ENCODE measurements around the gene USP34. TPM values are rescaled to one million over a fixed set of nuclear protein-coding genes. Genes with fewer than 3 reads are reported as not detected.

USP34 gene
- total and polyA plus RNA-seq, 5 donors: 37.3 to 78.0 (median 61.4) TPM

- no peak overlapping the region for H3K27ac ChIP-seq (ENCODE audit: low read length)
- DNase-seq (no peak), ATAC-seq (no peak)
- intact Hi-C loops (cut with DNase I): no loop called here
- no peaks in the 10 kb centered on the region for H3K9me3 ChIP-seq (ENCODE audit: control insufficient read depth, low read length)
- H3K4me1 ChIP-seq (ENCODE audit: control insufficient read depth, insufficient read depth, low read length): peaks cover 21% of the 10 kb centered on the region
- no peak overlapping the region for H3K4me3 ChIP-seq (ENCODE audit: low read length)
- WGBS: 36% methylated on average over 3 of the region's 3 CpGs
- H3K27me3 ChIP-seq (ENCODE audit: control insufficient read depth, insufficient read depth): no peaks in the 10 kb centered on the region
Observed at GRCh38 chr2:61423714-61424113, 47.2 kb downstream of the USP34 start.

- DNase-seq (no peak), ATAC-seq (no peak)
- H3K4me3 ChIP-seq (ENCODE audit: low read length): no peak overlapping the region
- WGBS: 90% methylated on average over 9 of the region's 9 CpGs
- no peaks in the 10 kb centered on the region for H3K9me3 ChIP-seq (ENCODE audit: control insufficient read depth, low read length)
- no peaks in the 10 kb centered on the region for H3K27me3 ChIP-seq (ENCODE audit: control insufficient read depth, insufficient read depth)
- H3K4me1 ChIP-seq (ENCODE audit: control insufficient read depth, insufficient read depth, low read length): peaks cover 23% of the 10 kb centered on the region
- H3K27ac ChIP-seq (ENCODE audit: low read length): no peak overlapping the region
- intact Hi-C loops (cut with DNase I): no loop called here
Observed at GRCh38 chr2:61421611-61422010, 49.3 kb downstream of the USP34 start.

DNA sequence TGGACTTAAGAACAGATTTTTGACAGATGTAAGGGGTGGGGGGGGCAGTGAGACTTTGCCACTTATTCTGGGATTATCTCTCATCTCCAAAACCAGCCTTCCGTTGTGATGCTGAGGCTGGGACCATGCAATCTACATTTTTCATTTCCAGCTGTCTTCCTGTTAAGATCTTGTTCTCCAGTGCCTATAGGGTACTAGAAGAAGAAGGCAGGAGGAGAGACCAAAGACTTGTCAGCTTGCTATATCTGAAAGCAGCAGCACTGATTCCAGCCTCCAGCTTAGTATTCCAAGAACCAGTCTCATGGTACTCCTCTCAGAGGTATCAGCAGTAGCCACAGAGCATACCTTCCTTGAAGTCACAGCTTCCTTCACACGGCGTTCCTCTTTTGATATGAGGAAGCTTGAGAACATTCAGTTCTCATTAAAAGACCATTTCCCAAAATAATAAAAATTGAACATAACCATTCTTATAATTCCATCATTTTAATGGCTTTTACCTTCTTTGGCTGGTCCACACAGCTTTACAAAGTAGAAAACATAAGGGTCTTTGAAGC is 49.8 kb downstream of the USP34 start:
- peaks cover 21% of the 10 kb centered on the region for H3K4me1 ChIP-seq (ENCODE audit: control insufficient read depth, insufficient read depth, low read length)
- H3K9me3 ChIP-seq (ENCODE audit: control insufficient read depth, low read length): no peaks in the 10 kb centered on the region
- DNase-seq (no peak), ATAC-seq (peak in 1 of 2 donors; percentile 25)
- H3K27ac ChIP-seq (ENCODE audit: low read length): no peak overlapping the region
- H3K27me3 ChIP-seq (ENCODE audit: control insufficient read depth, insufficient read depth): no peaks in the 10 kb centered on the region
- no peak overlapping the region for H3K4me3 ChIP-seq (ENCODE audit: low read length)
- WGBS: 49% methylated on average over 3 of the region's 3 CpGs
- intact Hi-C loops (cut with DNase I): no loop called here

GRCh38 chr2:61419570-61419969 is 51.3 kb downstream of the USP34 start:
- no peak for DNase-seq
- ATAC-seq: no peak
- Histone ChIP-seq H3K9me3 (ENCODE audit: control insufficient read depth, low read length) (no peaks in the 10 kb centered on the region), H3K4me3 (ENCODE audit: low read length) (no peak overlapping the region), H3K4me1 (ENCODE audit: control insufficient read depth, insufficient read depth, low read length) (peaks cover 14% of the 10 kb centered on the region), H3K27ac (ENCODE audit: low read length) (no peak overlapping the region), H3K27me3 (ENCODE audit: control insufficient read depth, insufficient read depth) (no peaks in the 10 kb centered on the region)
- intact Hi-C loops (cut with DNase I): no loop called here

GRCh38 chr2:61419129-61419528 is 51.8 kb downstream of the USP34 start:
- no peak for ATAC-seq
- intact Hi-C loops (cut with DNase I): no loop called here
- H3K4me3 ChIP-seq (ENCODE audit: low read length): no peak overlapping the region
- no peak for DNase-seq
- H3K4me1 ChIP-seq (ENCODE audit: control insufficient read depth, insufficient read depth, low read length): peaks cover 14% of the 10 kb centered on the region
- 86% methylated on average over 5 of the region's 5 CpGs for WGBS
- H3K27me3 ChIP-seq (ENCODE audit: control insufficient read depth, insufficient read depth): no peaks in the 10 kb centered on the region
- H3K27ac ChIP-seq (ENCODE audit: low read length): no peak overlapping the region
- H3K9me3 ChIP-seq (ENCODE audit: control insufficient read depth, low read length): no peaks in the 10 kb centered on the region

- H3K9me3 ChIP-seq (ENCODE audit: control insufficient read depth, low read length): no peaks in the 10 kb centered on the region
- no peak overlapping the region for H3K4me3 ChIP-seq (ENCODE audit: low read length)
- H3K27ac ChIP-seq (ENCODE audit: low read length): no peak overlapping the region
- H3K27me3 ChIP-seq (ENCODE audit: control insufficient read depth, insufficient read depth): no peaks in the 10 kb centered on the region
- DNase-seq: no peak
- no peak for ATAC-seq
- 93% methylated on average over 9 of the region's 9 CpGs for WGBS
- H3K4me1 ChIP-seq (ENCODE audit: control insufficient read depth, insufficient read depth, low read length): peaks cover 8% of the 10 kb centered on the region
- intact Hi-C loops (cut with DNase I): no loop called here
Observed at GRCh38 chr2:61416871-61417645, 53.8 kb downstream of the USP34 start.

DNA sequence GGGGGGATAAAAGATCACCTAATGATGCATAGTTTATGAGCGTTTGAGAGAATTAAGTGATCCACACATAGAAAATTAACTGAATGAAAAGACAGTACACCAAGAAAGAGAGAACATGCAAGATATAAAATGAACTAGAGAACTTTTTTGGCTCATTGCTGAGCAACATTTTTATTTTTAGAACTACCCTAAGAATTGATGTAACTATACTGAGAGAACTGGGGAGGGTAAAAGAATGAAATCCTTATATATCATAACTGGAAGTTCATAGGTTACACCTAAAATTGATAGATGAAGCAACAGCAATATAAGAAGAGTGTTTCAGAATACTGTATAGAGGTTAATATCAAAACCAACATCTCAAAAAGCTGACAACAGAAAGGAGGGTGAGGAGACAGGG is 55.6 kb downstream of the USP34 start:
- 84% methylated on average over 1 of the region's 1 CpG for WGBS
- ATAC-seq (no peak), DNase-seq (no peak)
- H3K27me3 ChIP-seq (ENCODE audit: control insufficient read depth, insufficient read depth): no peaks in the 10 kb centered on the region
- no peak overlapping the region for H3K27ac ChIP-seq (ENCODE audit: low read length)
- no peak overlapping the region for H3K4me3 ChIP-seq (ENCODE audit: low read length)
- intact Hi-C loops (cut with DNase I): no loop called here
- peaks cover 2% of the 10 kb centered on the region for H3K4me1 ChIP-seq (ENCODE audit: control insufficient read depth, insufficient read depth, low read length)
- H3K9me3 ChIP-seq (ENCODE audit: control insufficient read depth, low read length): no peaks in the 10 kb centered on the region

DNA sequence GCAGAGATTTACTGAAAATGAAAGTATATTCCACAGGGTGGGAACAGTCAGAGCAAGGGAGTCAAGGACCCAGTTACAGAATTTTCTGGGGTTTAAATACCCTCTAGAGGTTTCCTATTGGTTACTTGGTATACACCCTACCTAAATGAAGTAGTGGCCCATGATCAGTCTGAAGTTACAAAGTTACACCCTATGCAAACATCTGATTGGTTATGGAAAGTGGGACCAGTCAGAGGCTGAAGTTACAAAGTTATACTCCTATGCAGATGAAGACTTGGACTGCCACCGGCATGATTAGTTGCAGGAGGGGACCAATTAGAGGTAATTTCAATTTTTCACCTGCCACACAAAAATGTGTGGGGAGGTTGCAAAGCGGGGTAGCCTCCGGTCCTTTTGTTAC is 56.2 kb downstream of the USP34 start:
- H3K27ac ChIP-seq (ENCODE audit: low read length): no peak overlapping the region
- ATAC-seq: no peak

GRCh38 chr2:61411109-61411508 is 59.8 kb downstream of the USP34 start:
- 77% methylated on average over 5 of the region's 5 CpGs for WGBS
- DNase-seq: no peak
- no peaks in the 10 kb centered on the region for H3K9me3 ChIP-seq (ENCODE audit: control insufficient read depth, low read length)
- intact Hi-C loops (cut with DNase I): no loop called here
- H3K27ac ChIP-seq (ENCODE audit: low read length): no peak overlapping the region
- H3K4me3 ChIP-seq (ENCODE audit: low read length): no peak overlapping the region
- no peaks in the 10 kb centered on the region for H3K27me3 ChIP-seq (ENCODE audit: control insufficient read depth, insufficient read depth)
- ATAC-seq: no peak
- H3K4me1 ChIP-seq (ENCODE audit: control insufficient read depth, insufficient read depth, low read length): no peaks in the 10 kb centered on the region

More for the DNA sequence above, 56.2 kb downstream of the USP34 start:
- intact Hi-C loops (cut with DNase I): no loop called here
- H3K4me1 ChIP-seq (ENCODE audit: control insufficient read depth, insufficient read depth, low read length): peaks cover 2% of the 10 kb centered on the region
- H3K4me3 ChIP-seq (ENCODE audit: low read length): no peak overlapping the region
- 95% methylated on average over 3 of the region's 3 CpGs for WGBS
- no peaks in the 10 kb centered on the region for H3K27me3 ChIP-seq (ENCODE audit: control insufficient read depth, insufficient read depth)
- DNase-seq: no peak
- H3K9me3 ChIP-seq (ENCODE audit: control insufficient read depth, low read length): no peaks in the 10 kb centered on the region

GRCh38 chr2:61410185-61410584 is 60.7 kb downstream of the USP34 start:
- H3K4me1 ChIP-seq (ENCODE audit: control insufficient read depth, insufficient read depth, low read length): no peaks in the 10 kb centered on the region
- no peak overlapping the region for H3K27ac ChIP-seq (ENCODE audit: low read length)
- no peaks in the 10 kb centered on the region for H3K9me3 ChIP-seq (ENCODE audit: control insufficient read depth, low read length)
- ATAC-seq (no peak), DNase-seq (no peak)
- no peaks in the 10 kb centered on the region for H3K27me3 ChIP-seq (ENCODE audit: control insufficient read depth, insufficient read depth)
- no peak overlapping the region for H3K4me3 ChIP-seq (ENCODE audit: low read length)
- 98% methylated on average over 3 of the region's 3 CpGs for WGBS
- intact Hi-C loops (cut with DNase I): no loop called here

DNA sequence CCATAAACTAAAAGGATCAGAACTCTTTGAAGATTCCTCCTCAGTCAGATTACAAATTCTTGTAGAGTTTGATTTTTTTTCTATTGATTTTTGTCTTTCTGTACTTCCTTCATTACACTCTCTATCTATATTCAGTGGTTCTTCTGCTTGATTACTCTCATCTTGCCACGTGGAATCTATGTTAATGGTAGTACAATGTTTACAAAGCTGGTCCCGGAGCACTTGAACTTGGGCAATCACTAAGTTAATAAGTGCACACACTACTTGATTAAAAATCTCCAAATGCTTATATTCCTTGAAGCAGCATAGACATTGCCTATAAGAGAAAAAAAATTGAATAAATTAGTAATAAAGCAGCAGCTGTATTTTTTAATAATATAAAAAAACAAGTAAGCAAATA is 65.1 kb downstream of the USP34 start:
- no peak for ATAC-seq
- DNase-seq: no peak
- WGBS: 70% methylated on average over 2 of the region's 2 CpGs
- H3K27me3 ChIP-seq (ENCODE audit: control insufficient read depth, insufficient read depth): no peaks in the 10 kb centered on the region
- no peaks in the 10 kb centered on the region for H3K9me3 ChIP-seq (ENCODE audit: control insufficient read depth, low read length)
- H3K27ac ChIP-seq (ENCODE audit: low read length): no peak overlapping the region
- H3K4me3 ChIP-seq (ENCODE audit: low read length): no peak overlapping the region
- intact Hi-C loops (cut with DNase I): no loop called here
- H3K4me1 ChIP-seq (ENCODE audit: control insufficient read depth, insufficient read depth, low read length): no peaks in the 10 kb centered on the region
